GM23248 (cell line): ENCODE measurements around the gene AHR. TPM values are rescaled to one million over a fixed set of nuclear protein-coding genes. Genes with fewer than 3 reads are reported as not detected.
"Not testable (repeated sequence)": the region's sequence is repeated elsewhere in the genome, so short reads cannot be mapped to it uniquely, and the experiment has no call there.

Experiments
- DNase-seq: peaks from one replicate; pipeline ENCODE4 v3.0.0-alpha.2; 2015
- H2AFZ ChIP-seq: fragments of 200-600 bp; sonication (generic); 2 replicates; pipeline ENCODE4 v1.6.1; 2016; ENCODE audit warnings: antibody characterized with exemption
- H3F3A ChIP-seq: fragments of 200-600 bp; sonication (generic); 2 replicates; pipeline ENCODE4 v1.6.1; 2016; ENCODE audit warnings: mild to moderate bottlenecking, antibody characterized with exemption, mixed run types; ENCODE audit not compliant: insufficient read depth
- H3K27ac ChIP-seq: fragments of 200-600 bp; sonication (generic); 2 replicates; pipeline ENCODE4 v1.5.1; 2016; ENCODE audit warnings: mild to moderate bottlenecking
- H3K27me3 ChIP-seq: fragments of 200-600 bp; sonication (generic); replicated peaks from 2 replicates; pipeline ENCODE4 v1.6.1; 2016; ENCODE audit warnings: mild to moderate bottlenecking; ENCODE audit not compliant: insufficient read depth
- H3K36me3 ChIP-seq: fragments of 200-600 bp; sonication (generic); 2 replicates; pipeline ENCODE4 v1.6.1; 2016; ENCODE audit warnings: low read depth, mild to moderate bottlenecking
- H3K4me1 ChIP-seq: fragments of 200-600 bp; sonication (generic); 2 replicates; pipeline ENCODE4 v1.6.1; 2016; ENCODE audit warnings: mild to moderate bottlenecking; ENCODE audit not compliant: insufficient read depth
- H3K4me2 ChIP-seq: fragments of 200-600 bp; sonication (generic); one replicate; pipeline ENCODE4 v1.6.1; 2016; ENCODE audit warnings: mild to moderate bottlenecking; ENCODE audit not compliant: unreplicated experiment
- H3K4me3 ChIP-seq: fragments of 200-600 bp; sonication (generic); 2 replicates; pipeline ENCODE4 v1.5.1; 2016; ENCODE audit warnings: mild to moderate bottlenecking
- H3K79me2 ChIP-seq: fragments of 200-600 bp; sonication (generic); 2 replicates; pipeline ENCODE4 v1.6.1; 2016; ENCODE audit warnings: mild to moderate bottlenecking; ENCODE audit not compliant: insufficient read depth
- H3K9ac ChIP-seq: fragments of 200-600 bp; sonication (generic); 2 replicates; pipeline ENCODE4 v1.6.1; 2016; ENCODE audit warnings: mild to moderate bottlenecking
- H3K9me2 ChIP-seq: fragments of 200-600 bp; sonication (generic); 2 replicates; pipeline ENCODE4 v1.6.1; 2016; ENCODE audit warnings: mixed run types, mild to moderate bottlenecking, moderate library complexity; ENCODE audit not compliant: insufficient read depth
- H3K9me3 ChIP-seq: fragments of 200-600 bp; sonication (generic); one replicate; pipeline ENCODE4 v1.6.1; 2017; ENCODE audit warnings: low read depth
- H4K20me1 ChIP-seq: fragments of 200-600 bp; sonication (generic); 2 replicates; pipeline ENCODE4 v1.6.0; 2016; ENCODE audit not compliant: insufficient read depth
- EZH2 ChIP-seq: fragments of 200-600 bp; sonication (generic); IDR thresholded peaks from 2 replicates; pipeline ENCODE4 v1.6.1; 2018; ENCODE audit warnings: antibody characterized with exemption, mild to moderate bottlenecking; ENCODE audit not compliant: insufficient read depth, poor library complexity, severe bottlenecking
- EZH2phosphoT487 ChIP-seq: fragments of 200-600 bp; sonication (generic); IDR thresholded peaks from 2 replicates; pipeline ENCODE4 v1.6.1; 2018; ENCODE audit warnings: antibody characterized with exemption, moderate library complexity, mild to moderate bottlenecking, low read depth; ENCODE audit not compliant: insufficient read depth
- WGBS, 2 experiments: methylation state at CpG; one replicate each; pipeline ENCODE4 v1.1.6; 2015 to 2017; ENCODE audit warnings: low lambda C conversion rate in 2 of 2, low coverage in 1 of 2; ENCODE audit errors: missing lambda C conversion rate in 2 of 2; 5-methylcytosine and 5-hydroxymethylcytosine counted together
- in situ Hi-C: fragments of 300-500 bp; cut with MboI; formaldehyde crosslinking; loops from 2 replicates; pipeline ENCODE4 v1.15.0; 2020
- polyA plus RNA-seq: library from polyadenylated mRNA; unstranded; fragments of >200 nt; fragmentation: Nextera tagmentation; extraction: Ambion mirVana; gene quantifications from 2 replicates; pipeline ENCODE4 v1.2.1, GENCODE V29; 2016
- total RNA-seq: library from RNA; depleted of rRNA; stranded (reverse); fragments of >200 nt; shearing (Covaris generic); gene quantifications from 2 replicates; pipeline ENCODE4 v1.2.3, GENCODE V29; 2014

AHR gene
- total and polyA plus RNA-seq, 2 experiments from 2014 or later = 19.0 to 98.7 TPM

DNA sequence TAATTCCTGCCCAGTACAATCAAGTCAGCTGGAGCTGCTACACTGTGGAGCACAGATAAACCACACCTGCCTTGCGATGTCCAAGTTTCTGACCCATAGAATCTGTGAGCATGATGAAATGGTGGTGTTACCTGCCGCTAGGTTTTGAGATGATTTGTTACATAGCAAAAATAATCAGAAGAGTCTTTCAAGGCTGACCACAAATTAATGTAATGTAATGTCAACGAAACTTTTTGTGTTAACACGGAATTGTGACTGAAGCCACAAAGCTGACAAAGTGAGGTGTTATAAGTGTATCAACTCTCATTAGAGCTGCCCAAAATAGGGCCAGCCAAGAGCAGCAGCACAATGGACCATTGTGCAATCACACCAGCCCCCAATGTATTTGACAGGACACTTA, 75.7 kb downstream of the AHR start:
- no peak for TF ChIP-seq EZH2
- TF ChIP-seq EZH2phosphoT487 = no peak
- Histone ChIP-seq H3F3A (peaks cover 32% of the 10 kb centered on the region), H3K4me3 (no peak overlapping the region), H3K79me2 (no peaks in the 10 kb centered on the region), H3K9ac (no peak overlapping the region), H3K27me3 (no peaks in the 10 kb centered on the region), H3K4me2 (no peak overlapping the region), H3K36me3 (no peaks in the 10 kb centered on the region), H3K9me2 (no peaks in the 10 kb centered on the region), H4K20me1 (no peaks in the 10 kb centered on the region), H3K9me3 (no peaks in the 10 kb centered on the region), H2AFZ (no peak overlapping the region), H3K27ac (no peak overlapping the region), H3K4me1 (peaks cover 34% of the 10 kb centered on the region)
- in situ Hi-C loops = no loop called here
- WGBS, 2 experiments = 89% methylated on average over 4 of the region's 4 CpGs
- DNase-seq = no peak

GRCh38 chr7:17374654-17375053, 76.2 kb downstream of the AHR start:
- H2AFZ ChIP-seq = no peak overlapping the region
- H4K20me1 ChIP-seq = no peaks in the 10 kb centered on the region
- peaks cover 29% of the 10 kb centered on the region for H3K4me1 ChIP-seq
- H3K27me3 ChIP-seq = no peaks in the 10 kb centered on the region
- H3K9me3 ChIP-seq = no peaks in the 10 kb centered on the region
- H3F3A ChIP-seq = peaks cover 27% of the 10 kb centered on the region
- no peaks in the 10 kb centered on the region for H3K36me3 ChIP-seq
- H3K79me2 ChIP-seq = no peaks in the 10 kb centered on the region
- DNase-seq = peak; percentile 20
- in situ Hi-C loops = no loop called here
- no peak overlapping the region for H3K27ac ChIP-seq
- no peak for TF ChIP-seq EZH2phosphoT487
- no peak for TF ChIP-seq EZH2
- H3K4me3 ChIP-seq = no peak overlapping the region
- H3K4me2 ChIP-seq = no peak overlapping the region
- WGBS, 2 experiments = 41 to 48% methylated on average over 5 of the region's 5 CpGs
- H3K9ac ChIP-seq = no peak overlapping the region
- no peaks in the 10 kb centered on the region for H3K9me2 ChIP-seq

DNA sequence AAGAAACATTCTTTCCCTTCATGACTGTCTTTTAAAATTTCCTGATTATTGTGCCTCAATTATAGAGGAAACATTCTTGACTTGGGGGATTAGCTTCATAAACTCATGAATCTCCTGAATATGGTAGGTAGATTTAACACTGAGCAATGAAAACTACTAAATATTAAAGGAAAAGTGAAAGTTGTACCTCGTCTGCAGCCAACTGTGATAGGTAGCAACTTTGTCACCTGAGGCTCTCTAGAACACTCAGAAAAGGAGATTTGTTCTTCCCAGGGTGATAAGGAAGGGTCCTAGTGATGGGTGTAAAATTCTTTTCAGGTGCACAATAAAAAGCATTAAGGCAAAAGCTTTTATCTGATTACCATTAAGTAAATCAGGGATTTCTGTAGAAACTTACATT, 78.1 kb downstream of the AHR start:
- Histone ChIP-seq H3K36me3 (no peaks in the 10 kb centered on the region), H3K4me2 (no peak overlapping the region), H3K9me3 (no peaks in the 10 kb centered on the region), H3K4me3 (no peak overlapping the region), H3K27ac (no peak overlapping the region), H3F3A (peaks cover 15% of the 10 kb centered on the region), H3K9ac (no peak overlapping the region), H3K27me3 (no peaks in the 10 kb centered on the region), H3K9me2 (no peaks in the 10 kb centered on the region), H3K4me1 (peaks cover 23% of the 10 kb centered on the region), H4K20me1 (no peaks in the 10 kb centered on the region), H3K79me2 (no peaks in the 10 kb centered on the region), H2AFZ (no peak overlapping the region)
- no peak for TF ChIP-seq EZH2
- no peak for TF ChIP-seq EZH2phosphoT487
- DNase-seq = no peak
- WGBS, 2 experiments = 67 to 88% methylated on average over 1 of the region's 1 CpG
- in situ Hi-C loops = no loop called here

DNA sequence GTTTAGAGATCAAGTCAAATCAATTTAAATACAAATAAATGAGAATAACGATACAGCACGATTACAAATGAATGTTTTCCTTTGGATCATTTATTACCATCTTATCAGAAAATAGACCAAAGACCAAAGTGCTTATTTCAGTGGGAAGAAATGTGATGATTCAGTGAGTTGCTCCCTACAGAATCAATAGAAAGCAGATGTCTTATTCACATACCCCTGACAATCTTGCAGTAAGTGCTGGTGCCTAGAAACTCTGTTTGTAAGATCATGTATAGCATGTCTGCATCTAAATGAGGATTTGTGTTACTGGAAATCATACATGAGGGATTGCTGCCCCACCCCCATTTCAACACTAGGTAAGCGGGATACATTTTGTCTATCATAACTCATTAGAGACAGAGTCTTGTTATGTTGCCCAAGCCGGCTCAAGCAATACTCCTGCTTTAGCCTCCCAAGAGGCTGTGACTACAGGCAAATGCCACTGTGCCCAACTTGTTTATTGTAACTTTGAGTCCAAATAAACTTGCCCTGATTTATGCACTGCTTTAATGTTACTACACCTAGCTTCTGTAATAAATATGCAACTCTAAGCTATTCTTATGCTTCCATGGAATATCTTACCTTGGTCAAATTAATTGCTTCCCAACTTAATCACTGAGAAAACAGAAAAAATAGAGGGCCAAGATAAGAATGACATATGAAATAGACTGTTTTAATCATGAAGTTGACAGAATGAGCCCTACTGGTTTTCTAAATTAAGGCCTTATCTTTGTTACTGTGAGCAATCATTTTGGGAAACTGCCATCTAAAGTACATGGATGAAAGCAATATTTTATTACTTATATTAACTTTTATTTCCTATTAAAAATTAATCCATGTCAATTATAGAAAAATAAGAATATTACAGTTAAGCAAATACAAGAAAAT, 82.5 kb downstream of the AHR start:
- Histone ChIP-seq H3K9me3 (no peaks in the 10 kb centered on the region), H3K4me1 (peaks cover 11% of the 10 kb centered on the region), H3F3A (0 out of 2 replicates have a peak, but pooled peaks cover 5% of the 10 kb centered on the region), H3K4me2 (no peak overlapping the region), H3K4me3 (no peak overlapping the region), H3K9ac (no peak overlapping the region), H3K27me3 (no peaks in the 10 kb centered on the region), H4K20me1 (no peaks in the 10 kb centered on the region), H3K79me2 (no peaks in the 10 kb centered on the region), H3K9me2 (no peaks in the 10 kb centered on the region), H3K36me3 (no peaks in the 10 kb centered on the region), H3K27ac (no peak overlapping the region), H2AFZ (no peak overlapping the region)
- WGBS, 2 experiments = 46 to 51% methylated on average over 4 of the region's 4 CpGs
- DNase-seq = peak; percentile 42
- TF ChIP-seq EZH2 (no peak), EZH2phosphoT487 (no peak)
- in situ Hi-C loops = no loop called here

DNA sequence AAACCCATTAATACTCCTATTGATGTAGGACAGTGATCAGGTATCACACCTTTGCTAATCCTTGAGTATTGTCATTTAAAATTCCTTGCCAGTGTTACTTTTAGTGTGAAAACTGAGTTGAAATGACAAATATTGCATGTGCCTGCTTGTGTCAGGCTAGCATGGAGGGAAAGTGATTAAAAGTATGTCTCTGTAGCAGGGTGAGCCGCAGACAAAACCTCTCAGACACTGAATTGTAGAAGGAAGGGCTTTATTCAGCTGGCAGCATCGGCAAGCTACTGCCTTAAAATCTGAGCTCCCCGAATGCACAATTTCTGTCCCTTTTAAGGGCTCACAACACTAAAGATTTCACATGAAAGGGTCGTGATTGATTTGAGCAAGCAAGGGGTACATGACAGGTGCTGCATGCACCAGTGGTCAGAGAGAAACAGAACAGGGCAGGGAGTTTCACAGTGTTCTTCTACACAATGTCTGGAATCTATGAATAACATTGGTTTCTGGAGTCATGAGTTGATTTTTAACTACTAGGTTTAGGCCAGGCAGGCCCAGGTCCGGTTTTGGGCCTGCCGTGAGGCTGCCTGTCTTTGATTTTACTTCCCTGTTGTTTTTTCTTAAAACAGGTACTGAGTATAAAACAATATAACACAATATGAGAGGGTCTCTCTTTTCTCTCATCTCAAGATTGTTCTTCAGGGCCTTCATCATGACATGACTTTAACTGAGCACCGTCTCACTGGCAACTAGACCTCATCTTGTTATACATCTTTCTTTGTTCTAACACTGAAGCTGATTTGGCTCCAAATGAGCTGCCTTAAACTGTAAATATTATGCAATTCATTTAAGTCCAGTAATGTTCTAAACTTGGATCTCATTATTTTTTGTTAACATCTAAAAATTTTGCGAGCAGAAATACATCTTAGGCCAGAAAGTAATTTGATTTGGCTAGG, 84.2 kb downstream of the AHR start:
- 81 to 89% methylated on average over 8 of the region's 8 CpGs for WGBS, 2 experiments
- H3K27ac ChIP-seq, H3K9ac ChIP-seq, H3K4me3 ChIP-seq, H3K27me3 ChIP-seq, H4K20me1 ChIP-seq, H3F3A ChIP-seq, H3K36me3 ChIP-seq, H3K79me2 ChIP-seq, H3K9me2 ChIP-seq, H2AFZ ChIP-seq, in situ Hi-C loops, H3K4me2 ChIP-seq, H3K9me3 ChIP-seq, DNase-seq: not testable (repeated sequence)
- peaks cover 11% of the 10 kb centered on the region for H3K4me1 ChIP-seq
